LNCaP clone FGC (cell line): ENCODE data around the gene RELL1.

ENCODE experiments used
- DNase-seq: peaks from one replicate; pipeline ENCODE4 v3.0.0-alpha.2; 2011; ENCODE audit warnings: low read depth
- H3K4me3 ChIP-seq: 2 replicates; pipeline ENCODE4 v1.5.1; 2011; ENCODE audit warnings: mild to moderate bottlenecking, low read depth, low read length, control low read depth
- TF ChIP-seq, protein P1 (sequence below): IDR thresholded peaks from 2 replicates; pipeline ENCODE4 v1.5.1; 2012; ENCODE audit warnings: mild to moderate bottlenecking; ENCODE audit not compliant: control insufficient read depth, insufficient read depth; ENCODE audit errors: extremely low read depth

Gene RELL1, protein sequence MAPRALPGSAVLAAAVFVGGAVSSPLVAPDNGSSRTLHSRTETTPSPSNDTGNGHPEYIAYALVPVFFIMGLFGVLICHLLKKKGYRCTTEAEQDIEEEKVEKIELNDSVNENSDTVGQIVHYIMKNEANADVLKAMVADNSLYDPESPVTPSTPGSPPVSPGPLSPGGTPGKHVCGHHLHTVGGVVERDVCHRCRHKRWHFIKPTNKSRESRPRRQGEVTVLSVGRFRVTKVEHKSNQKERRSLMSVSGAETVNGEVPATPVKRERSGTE

GRCh38 chr4:37686373-37687193, at the start of gene RELL1:
RELL1 (minus strand) TSS chr4:37686376; CDS start chr4:37686287, 89 bp downstream.
- H3K4me3 ChIP-seq = peak within 1 kb of the TSS; percentile 67
- DNase-seq = peak; percentile 98
- TF ChIP-seq, protein P1, sequence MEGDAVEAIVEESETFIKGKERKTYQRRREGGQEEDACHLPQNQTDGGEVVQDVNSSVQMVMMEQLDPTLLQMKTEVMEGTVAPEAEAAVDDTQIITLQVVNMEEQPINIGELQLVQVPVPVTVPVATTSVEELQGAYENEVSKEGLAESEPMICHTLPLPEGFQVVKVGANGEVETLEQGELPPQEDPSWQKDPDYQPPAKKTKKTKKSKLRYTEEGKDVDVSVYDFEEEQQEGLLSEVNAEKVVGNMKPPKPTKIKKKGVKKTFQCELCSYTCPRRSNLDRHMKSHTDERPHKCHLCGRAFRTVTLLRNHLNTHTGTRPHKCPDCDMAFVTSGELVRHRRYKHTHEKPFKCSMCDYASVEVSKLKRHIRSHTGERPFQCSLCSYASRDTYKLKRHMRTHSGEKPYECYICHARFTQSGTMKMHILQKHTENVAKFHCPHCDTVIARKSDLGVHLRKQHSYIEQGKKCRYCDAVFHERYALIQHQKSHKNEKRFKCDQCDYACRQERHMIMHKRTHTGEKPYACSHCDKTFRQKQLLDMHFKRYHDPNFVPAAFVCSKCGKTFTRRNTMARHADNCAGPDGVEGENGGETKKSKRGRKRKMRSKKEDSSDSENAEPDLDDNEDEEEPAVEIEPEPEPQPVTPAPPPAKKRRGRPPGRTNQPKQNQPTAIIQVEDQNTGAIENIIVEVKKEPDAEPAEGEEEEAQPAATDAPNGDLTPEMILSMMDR = no peak

- TF ChIP-seq, protein P1 = no peak
- DNase-seq = no peak
- H3K4me3 ChIP-seq = no peak overlapping the region
These were observed 49.4 kb upstream of the RELL1 start for GRCh38 chr4:37735578-37735977.

GRCh38 chr4:37734989-37735388, 48.8 kb upstream of the RELL1 start:
- TF ChIP-seq, protein P1 = no peak
- DNase-seq = no peak
- no peak overlapping the region for H3K4me3 ChIP-seq

GRCh38 chr4:37733240-37733867, 47.2 kb upstream of the RELL1 start:
- no peak for DNase-seq
- no peak overlapping the region for H3K4me3 ChIP-seq
- TF ChIP-seq, protein P1 = no peak

- no peak for DNase-seq
- TF ChIP-seq, protein P1 = no peak
- no peak overlapping the region for H3K4me3 ChIP-seq
These were observed 46.5 kb upstream of the RELL1 start for GRCh38 chr4:37732526-37733186.

GRCh38 chr4:37729649-37730004, 43.5 kb upstream of the RELL1 start:
- TF ChIP-seq, protein P1 = no peak
- DNase-seq = no peak
- H3K4me3 ChIP-seq = no peak overlapping the region
